Smooth muscle cell (in vitro differentiated cells): ENCODE data around the gene PGBD5. TPM values are rescaled to one million over a fixed set of nuclear protein-coding genes. Genes with fewer than 3 reads are reported as not detected.

Source experiments
- DNase-seq: peaks from one replicate; lab custom pipeline; 2025; ENCODE audit not compliant: unreplicated experiment; lab: John Stamatoyannopoulos, UW
- H2AFZ ChIP-seq: fragments of 200-600 bp; sonication (generic); 2 replicates; pipeline ENCODE4 v1.6.0; 2016; ENCODE audit warnings: antibody characterized with exemption, low read depth, mild to moderate bottlenecking
- H3F3A ChIP-seq: fragments of 200-600 bp; sonication (generic); 2 replicates; pipeline ENCODE4 v1.6.0; 2017; ENCODE audit warnings: antibody characterized with exemption, low read depth
- H3K27ac ChIP-seq: fragments of 200-600 bp; sonication (generic); 2 replicates; pipeline ENCODE4 v1.5.1; 2016; ENCODE audit warnings: low read depth, mild to moderate bottlenecking
- H3K27me3 ChIP-seq: fragments of 200-600 bp; sonication (generic); 2 replicates; pipeline ENCODE4 v1.6.1; 2016; ENCODE audit warnings: low read depth, mild to moderate bottlenecking
- H3K36me3 ChIP-seq: fragments of 200-600 bp; sonication (generic); 2 replicates; pipeline ENCODE4 v1.5.1; 2016; ENCODE audit warnings: low read depth
- H3K4me1 ChIP-seq: fragments of 200-600 bp; sonication (generic); 2 replicates; pipeline ENCODE4 v1.5.1; 2016; ENCODE audit warnings: low read depth
- H3K4me2 ChIP-seq: fragments of 200-600 bp; sonication (generic); 2 replicates; pipeline ENCODE4 v1.6.0; 2016; ENCODE audit warnings: mild to moderate bottlenecking
- H3K4me3 ChIP-seq: fragments of 200-600 bp; sonication (generic); 2 replicates; pipeline ENCODE4 v1.5.1; 2016; ENCODE audit warnings: mild to moderate bottlenecking
- H3K79me2 ChIP-seq: fragments of 200-600 bp; sonication (generic); 2 replicates; pipeline ENCODE4 v1.6.0; 2016; ENCODE audit warnings: low read depth, mild to moderate bottlenecking
- H3K9ac ChIP-seq: fragments of 200-600 bp; sonication (generic); 2 replicates; pipeline ENCODE4 v1.6.0; 2016; ENCODE audit warnings: low read depth
- H3K9me3 ChIP-seq: fragments of 200-600 bp; sonication (generic); replicated peaks from 2 replicates; pipeline ENCODE4 v1.5.1; 2016; ENCODE audit warnings: low read depth
- H4K20me1 ChIP-seq: fragments of 200-600 bp; sonication (generic); 2 replicates; pipeline ENCODE4 v1.6.0; 2016; ENCODE audit warnings: low read depth
- WGBS: methylation state at CpG from one replicate; pipeline ENCODE4 v1.1.7; 2016; ENCODE audit warnings: low lambda C conversion rate; 5-methylcytosine and 5-hydroxymethylcytosine counted together
- polyA plus RNA-seq: library from polyadenylated mRNA; unstranded; fragments of >200 nt; fragmentation: Nextera tagmentation; extraction: Ambion mirVana; gene quantifications from 2 replicates; pipeline ENCODE4 v1.2.1, GENCODE V29; 2016
- total RNA-seq: library from RNA; depleted of rRNA; stranded (reverse); fragments of >200 nt; gene quantifications from 2 replicates; pipeline ENCODE4 v1.2.3, GENCODE V29; 2014
- TF ChIP-seq, protein P1 (sequence below): fragments of 200-600 bp; sonication (generic); IDR thresholded peaks from 2 replicates; pipeline ENCODE4 v1.5.1; 2017; ENCODE audit warnings: borderline replicate concordance, mild to moderate bottlenecking, antibody characterized with exemption; ENCODE audit not compliant: insufficient read depth, poor library complexity, severe bottlenecking

The PGBD5 gene
- total and polyA plus RNA-seq, 2 experiments from 2014 or later = 0.83 to 0.94 TPM

DNA sequence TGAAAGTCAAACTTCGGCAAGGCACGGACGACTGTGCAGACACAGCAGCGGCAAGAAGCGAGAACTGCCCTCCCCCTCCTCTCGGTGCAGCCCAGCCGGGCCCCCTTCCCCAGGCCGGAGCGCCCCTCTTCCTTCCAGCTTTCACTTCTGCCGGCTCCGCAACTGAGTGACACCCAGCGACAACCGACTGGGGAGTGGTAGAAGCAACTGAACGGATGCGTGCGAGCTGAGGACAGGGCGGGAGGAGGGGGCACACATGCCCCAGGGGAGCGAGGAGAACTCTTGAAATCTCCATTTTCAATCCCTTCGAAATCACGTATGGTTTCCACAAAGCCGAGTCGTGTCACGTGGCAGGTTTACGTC, 146.6 kb downstream of the PGBD5 start:
- TF ChIP-seq, protein P1, sequence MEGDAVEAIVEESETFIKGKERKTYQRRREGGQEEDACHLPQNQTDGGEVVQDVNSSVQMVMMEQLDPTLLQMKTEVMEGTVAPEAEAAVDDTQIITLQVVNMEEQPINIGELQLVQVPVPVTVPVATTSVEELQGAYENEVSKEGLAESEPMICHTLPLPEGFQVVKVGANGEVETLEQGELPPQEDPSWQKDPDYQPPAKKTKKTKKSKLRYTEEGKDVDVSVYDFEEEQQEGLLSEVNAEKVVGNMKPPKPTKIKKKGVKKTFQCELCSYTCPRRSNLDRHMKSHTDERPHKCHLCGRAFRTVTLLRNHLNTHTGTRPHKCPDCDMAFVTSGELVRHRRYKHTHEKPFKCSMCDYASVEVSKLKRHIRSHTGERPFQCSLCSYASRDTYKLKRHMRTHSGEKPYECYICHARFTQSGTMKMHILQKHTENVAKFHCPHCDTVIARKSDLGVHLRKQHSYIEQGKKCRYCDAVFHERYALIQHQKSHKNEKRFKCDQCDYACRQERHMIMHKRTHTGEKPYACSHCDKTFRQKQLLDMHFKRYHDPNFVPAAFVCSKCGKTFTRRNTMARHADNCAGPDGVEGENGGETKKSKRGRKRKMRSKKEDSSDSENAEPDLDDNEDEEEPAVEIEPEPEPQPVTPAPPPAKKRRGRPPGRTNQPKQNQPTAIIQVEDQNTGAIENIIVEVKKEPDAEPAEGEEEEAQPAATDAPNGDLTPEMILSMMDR = no peak
- Histone ChIP-seq H2AFZ (no peak overlapping the region), H3K4me3 (no peak overlapping the region), H3K9ac (no peak overlapping the region), H3K4me2 (no peak overlapping the region), H4K20me1 (peaks cover 15% of the 10 kb centered on the region), H3K4me1 (peaks cover 12% of the 10 kb centered on the region), H3K9me3 (no peaks in the 10 kb centered on the region), H3K79me2 (no peaks in the 10 kb centered on the region), H3F3A (no peaks in the 10 kb centered on the region), H3K27me3 (no peaks in the 10 kb centered on the region), H3K27ac (no peak overlapping the region), H3K36me3 (peaks cover 7% of the 10 kb centered on the region)
- DNase-seq = no peak
- WGBS = 97% methylated on average over 20 of the region's 24 CpGs

DNA sequence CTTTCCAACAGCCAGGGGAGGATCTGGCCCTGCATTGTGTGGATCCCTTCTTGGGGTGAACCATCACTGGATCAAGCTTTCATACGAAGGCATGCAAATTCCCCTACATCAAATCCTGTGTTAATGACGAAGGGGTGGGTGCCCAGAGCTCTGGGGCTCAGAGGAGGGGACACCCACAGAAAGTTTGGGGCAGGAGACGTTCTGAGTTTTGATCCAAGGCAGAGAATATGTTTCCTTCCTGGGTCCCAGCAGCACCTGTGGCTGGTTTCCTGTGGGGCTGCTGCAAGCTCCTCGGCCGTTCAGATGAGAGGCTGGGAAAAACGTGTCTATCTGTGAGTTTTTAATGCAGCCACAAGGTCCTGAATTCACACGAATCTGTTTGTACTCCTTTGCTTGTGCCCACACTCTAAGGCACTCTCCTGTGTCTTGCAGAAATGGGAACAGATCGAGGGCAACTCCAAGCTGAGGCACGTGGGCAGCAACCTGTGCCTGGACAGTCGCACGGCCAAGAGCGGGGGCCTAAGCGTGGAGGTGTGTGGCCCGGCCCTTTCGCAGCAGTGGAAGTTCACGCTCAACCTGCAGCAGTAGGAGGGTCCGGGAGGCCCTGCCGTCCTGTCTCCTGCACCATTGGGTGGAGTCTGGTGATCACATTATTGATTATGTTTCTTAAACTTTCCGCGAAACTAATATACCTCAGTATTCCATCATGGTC, 147.1 kb downstream of the PGBD5 start:
- TF ChIP-seq, protein P1 = no peak
- Histone ChIP-seq H3K4me1 (peaks cover 12% of the 10 kb centered on the region), H3K9ac (no peak overlapping the region), H3K36me3 (peaks cover 7% of the 10 kb centered on the region), H3K4me2 (no peak overlapping the region), H3F3A (no peaks in the 10 kb centered on the region), H3K27me3 (no peaks in the 10 kb centered on the region), H4K20me1 (peaks cover 15% of the 10 kb centered on the region), H3K9me3 (no peaks in the 10 kb centered on the region), H3K4me3 (no peak overlapping the region), H3K27ac (no peak overlapping the region), H3K79me2 (no peaks in the 10 kb centered on the region), H2AFZ (no peak overlapping the region)
- no peak for DNase-seq
- 90% methylated on average over 20 of the region's 20 CpGs for WGBS

DNA sequence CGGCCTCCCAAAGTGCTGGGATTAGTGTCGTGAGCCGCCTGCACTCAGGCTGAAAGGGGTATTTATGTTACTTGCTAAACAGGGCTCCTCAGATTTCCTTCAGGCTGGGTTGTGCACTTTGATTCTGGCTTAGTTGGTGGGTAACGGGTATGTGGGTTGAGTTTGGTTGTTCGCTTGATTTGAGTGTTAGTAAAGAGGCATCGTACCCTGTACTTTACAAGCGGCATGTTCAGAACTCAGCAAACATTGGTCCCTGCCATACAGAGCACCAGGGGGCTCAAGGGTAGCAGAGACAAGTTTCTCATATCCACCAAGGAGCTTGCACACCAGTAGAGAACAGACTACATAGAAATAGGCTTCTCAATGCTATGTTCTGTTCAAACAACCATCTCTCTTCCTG, 147.8 kb downstream of the PGBD5 start:
- peaks cover 12% of the 10 kb centered on the region for H3K4me1 ChIP-seq
- no peaks in the 10 kb centered on the region for H3K27me3 ChIP-seq
- H4K20me1 ChIP-seq = peaks cover 16% of the 10 kb centered on the region
- H2AFZ ChIP-seq = no peak overlapping the region
- H3K9me3 ChIP-seq = no peaks in the 10 kb centered on the region
- peaks cover 7% of the 10 kb centered on the region for H3K36me3 ChIP-seq
- no peak overlapping the region for H3K4me3 ChIP-seq
- TF ChIP-seq, protein P1 = no peak
- DNase-seq = no peak
- H3K79me2 ChIP-seq = no peaks in the 10 kb centered on the region
- H3K9ac ChIP-seq = no peak overlapping the region
- no peak overlapping the region for H3K4me2 ChIP-seq
- 99% methylated on average over 7 of the region's 7 CpGs for WGBS
- H3F3A ChIP-seq = no peaks in the 10 kb centered on the region
- H3K27ac ChIP-seq = no peak overlapping the region
